Upper lobe of right lung (tissue), 1 donor: ENCODE data around the gene NIN. TPM values are rescaled to one million over a fixed set of nuclear protein-coding genes. Genes with fewer than 3 reads are reported as not detected.

Source experiments
- ATAC-seq: fragments of 200-7000 bp; cut with Tn5 transposase; one replicate; pipeline ENCODE4 v1.9.1; 2020; ENCODE audit warnings: mild to moderate bottlenecking, moderate library complexity
- DNase-seq: peaks from one replicate; pipeline ENCODE4 v3.0.0-alpha.2; 2020
- H3K27ac ChIP-seq: fragments of 200-600 bp; one replicate; pipeline ENCODE4 v1.8.0; 2022
- H3K27me3 ChIP-seq: fragments of 200-600 bp; one replicate; pipeline ENCODE4 v1.8.0; 2022; ENCODE audit warnings: mild to moderate bottlenecking
- H3K36me3 ChIP-seq: fragments of 200-600 bp; one replicate; pipeline ENCODE4 v1.8.0; 2022
- H3K4me1 ChIP-seq: fragments of 200-600 bp; one replicate; pipeline ENCODE4 v1.8.0; 2022
- H3K4me3 ChIP-seq: fragments of 200-600 bp; one replicate; pipeline ENCODE4 v1.8.0; 2022; ENCODE audit warnings: mild to moderate bottlenecking
- H3K9me3 ChIP-seq: fragments of 200-600 bp; one replicate; pipeline ENCODE4 v1.8.0; 2022
- CTCF ChIP-seq: fragments of 200-600 bp; IDR thresholded peaks from one replicate; pipeline ENCODE4 v1.8.0; 2022; ENCODE audit warnings: antibody characterized with exemption
- intact Hi-C: fragments of 100-400 bp; cut with DNase I; formaldehyde crosslinking; loops from one replicate; pipeline ENCODE4 v1.11.0; 2022
- total RNA-seq: library from RNA; stranded (reverse); fragmentation: NEBNext Ultra II Directional; extraction: Animal tissue kit (Norgen Biotek cat#: 25700); gene quantifications from one replicate; pipeline ENCODE4 v1.2.1, GENCODE V29; 2021
- donor health status: DM: no; HTN: yes; CAD: no; lungs with severe emphysema.

Gene NIN
- total RNA-seq, 1 donor from 2014 or later: 37.5 TPM

- Histone ChIP-seq H3K27me3 (no peaks in the 10 kb centered on the region), H3K36me3 (peaks cover 10% of the 10 kb centered on the region), H3K4me3 (no peak overlapping the region), H3K27ac (no peak overlapping the region), H3K9me3 (no peaks in the 10 kb centered on the region), H3K4me1 (no peaks in the 10 kb centered on the region)
- ATAC-seq (no peak), DNase-seq (no peak)
- intact Hi-C loops: no loop called here
- no peak for TF ChIP-seq CTCF
These were observed 45.4 kb downstream of the NIN start for GRCh38 chr14:50785457-50786063.

GRCh38 chr14:50784683-50785456 is 46.1 kb downstream of the NIN start:
- no peak for DNase-seq
- peak; percentile 23 for ATAC-seq

GRCh38 chr14:50783563-50783962 is 47.4 kb downstream of the NIN start:
- H3K36me3 ChIP-seq: no peaks in the 10 kb centered on the region
- no peak overlapping the region for H3K27ac ChIP-seq
- no peaks in the 10 kb centered on the region for H3K27me3 ChIP-seq
- ATAC-seq (no peak), DNase-seq (no peak)
- TF ChIP-seq CTCF: no peak
- H3K4me3 ChIP-seq: no peak overlapping the region
- H3K9me3 ChIP-seq: no peaks in the 10 kb centered on the region
- H3K4me1 ChIP-seq: no peaks in the 10 kb centered on the region
- intact Hi-C loops: no loop called here

More at GRCh38 chr14:50784683-50785456, 46.1 kb downstream of the NIN start:
- no peak for TF ChIP-seq CTCF
- Histone ChIP-seq H3K36me3 (peaks cover 3% of the 10 kb centered on the region), H3K9me3 (no peaks in the 10 kb centered on the region), H3K27ac (no peak overlapping the region), H3K4me1 (no peaks in the 10 kb centered on the region), H3K27me3 (no peaks in the 10 kb centered on the region), H3K4me3 (no peak overlapping the region)
- intact Hi-C loops: no loop called here

- no peaks in the 10 kb centered on the region for H3K27me3 ChIP-seq
- no peak for DNase-seq
- no peaks in the 10 kb centered on the region for H3K9me3 ChIP-seq
- no peaks in the 10 kb centered on the region for H3K36me3 ChIP-seq
- no peak overlapping the region for H3K4me3 ChIP-seq
- no peaks in the 10 kb centered on the region for H3K4me1 ChIP-seq
- intact Hi-C loops: no loop called here
- ATAC-seq: no peak
- no peak for TF ChIP-seq CTCF
- H3K27ac ChIP-seq: no peak overlapping the region
These were observed 50.6 kb downstream of the NIN start for GRCh38 chr14:50780393-50780792.

- no peak for TF ChIP-seq CTCF
- H3K4me1 ChIP-seq: no peaks in the 10 kb centered on the region
- no peak overlapping the region for H3K27ac ChIP-seq
- H3K4me3 ChIP-seq: no peak overlapping the region
- no peaks in the 10 kb centered on the region for H3K27me3 ChIP-seq
- no peaks in the 10 kb centered on the region for H3K36me3 ChIP-seq
- intact Hi-C loops: loop anchor here (10.0 kb wide), 1 partner anchor 174 kb away; no protein-coding TSS in a partner anchor
- no peak for ATAC-seq
- DNase-seq: no peak
- H3K9me3 ChIP-seq: no peaks in the 10 kb centered on the region
These were observed 52.1 kb downstream of the NIN start for GRCh38 chr14:50778721-50779483.
